DMS79 treated with DMSO at 0.1 percent for 48 hours (cell line): ENCODE data around the gene FBLL1.
A peak's percentile ranks its signal among the peaks of the same experiment; 100 is the strongest.
"Not testable (repeated sequence)": the region's sequence is repeated elsewhere in the genome, so short reads cannot be mapped to it uniquely, and the experiment has no call there.

Experiments
- DNase-seq: peaks from one replicate; lab custom pipeline; 2025; lab: John Stamatoyannopoulos, UW

The FBLL1 gene

DNA sequence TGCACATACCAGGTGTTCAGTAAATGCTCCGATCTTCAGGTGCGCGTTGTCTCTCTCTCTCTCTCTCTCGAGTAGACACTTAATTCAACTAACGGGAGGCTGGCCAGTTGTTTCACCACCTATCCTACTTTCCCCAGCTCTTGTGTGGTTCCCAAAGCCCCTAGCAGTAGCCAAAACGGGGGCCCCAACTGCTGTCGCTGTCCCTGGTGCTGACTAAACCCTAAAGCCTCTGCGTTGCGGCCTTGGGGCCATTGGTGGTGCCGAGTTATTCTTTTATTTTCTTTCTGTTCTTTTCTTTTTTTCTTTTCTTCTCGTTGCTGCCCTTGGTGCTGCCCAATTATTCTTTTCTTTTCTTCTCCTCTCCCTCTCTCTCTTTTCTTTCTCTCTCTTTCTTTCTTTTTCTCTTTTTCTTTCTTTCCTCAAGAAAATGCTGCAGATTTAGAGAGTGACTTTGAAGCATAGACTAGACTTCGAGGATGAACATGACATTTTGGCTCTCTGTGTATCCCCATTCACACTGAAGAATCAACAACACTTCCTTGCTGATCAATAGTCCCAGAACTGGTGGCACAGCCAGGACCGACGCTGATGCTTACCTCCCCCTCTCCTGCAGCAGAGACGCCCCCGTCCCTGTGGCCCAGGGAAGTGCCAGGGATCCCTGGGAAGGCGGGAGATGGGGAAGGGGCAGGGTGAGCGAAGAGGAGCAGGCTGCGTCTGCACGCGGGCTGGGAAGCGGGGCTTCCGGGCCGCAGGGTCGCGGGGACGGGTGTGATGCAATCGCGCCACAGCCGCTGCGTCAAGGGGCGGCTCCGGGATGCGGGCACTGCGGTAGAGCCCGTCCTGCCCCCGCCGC is at the start of gene FBLL1:
FBLL1 (plus strand) TSS at position 785 of the 853 bp plus-strand sequence. CDS start 200 bp downstream, outside the sequence.
- no peak for DNase-seq

GRCh38 chr5:168480601-168481000 is 48.5 kb upstream of the FBLL1 start:
- no peak for DNase-seq

DNA sequence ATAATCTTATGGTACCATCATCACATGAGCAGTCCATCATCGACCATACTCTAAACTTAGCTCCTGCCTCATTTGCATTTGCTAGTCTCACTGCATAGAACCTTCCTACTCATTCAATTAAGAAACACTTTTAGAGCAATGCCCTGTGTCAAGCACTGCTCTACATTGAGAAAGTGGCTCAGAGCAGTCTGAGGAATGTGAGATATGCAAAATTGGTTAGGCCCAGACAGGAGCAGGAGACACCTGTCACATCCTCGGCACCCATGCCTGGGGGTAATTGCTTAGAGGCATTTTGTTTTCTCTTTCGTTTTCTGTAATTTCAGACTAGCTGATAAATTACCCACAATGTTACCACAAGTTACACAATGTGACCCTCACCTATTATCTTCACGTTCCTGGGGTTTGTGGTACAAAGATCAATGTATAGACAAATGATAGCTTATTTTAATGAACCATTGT is 47.7 kb upstream of the FBLL1 start:
- no peak for DNase-seq

DNA sequence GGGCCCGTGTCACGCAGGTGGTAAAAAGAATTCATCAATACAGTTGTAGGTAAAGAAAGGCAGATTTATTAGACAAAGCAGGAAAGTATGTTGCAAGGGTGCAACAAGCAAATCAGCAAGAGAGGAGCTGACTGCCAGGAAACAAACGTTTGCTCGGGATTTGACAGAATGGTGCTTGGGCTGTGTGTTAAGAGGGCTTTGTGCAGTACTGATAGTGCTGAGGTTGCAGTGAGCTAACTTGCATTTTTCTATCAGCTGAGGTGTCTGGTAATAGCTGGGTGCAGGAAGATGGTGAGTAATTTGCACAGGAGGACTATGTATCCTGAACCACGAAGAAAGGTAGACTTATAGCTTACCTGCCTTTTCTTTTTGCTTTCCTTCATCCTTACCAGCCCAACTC is 46.7 kb upstream of the FBLL1 start:
- DNase-seq: no peak

- peak; percentile 63 for DNase-seq
Measured at GRCh38 chr5:168486136-168486879, 42.8 kb upstream of the FBLL1 start, which contains the start of gene RARS1. Gene RARS1, plus strand, starts transcription at chr5:168486471. Its CDS starts 28 bp downstream, at chr5:168486499.

DNA sequence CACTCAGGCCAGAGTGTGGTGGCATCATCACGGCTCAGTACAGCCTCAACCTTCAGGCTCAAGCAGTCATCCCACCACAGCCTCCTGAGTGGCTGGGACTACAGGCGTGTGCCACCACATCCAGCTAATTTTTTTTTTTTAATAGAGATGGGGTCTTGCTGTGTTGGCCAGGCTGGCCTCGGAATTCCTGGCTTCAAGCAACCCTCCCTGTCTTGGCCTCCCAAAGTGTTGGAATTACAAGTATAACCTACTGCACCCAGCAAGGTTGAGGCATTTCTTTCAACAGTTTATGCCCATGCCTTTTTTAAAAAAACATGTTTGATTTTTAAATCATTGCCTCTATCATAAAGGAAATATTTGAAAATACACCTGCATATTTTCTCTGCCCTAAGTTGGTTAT is 40.0 kb upstream of the FBLL1 start:
- DNase-seq: no peak

- DNase-seq: no peak
Measured at GRCh38 chr5:168494057-168494555, 35.0 kb upstream of the FBLL1 start.

DNA sequence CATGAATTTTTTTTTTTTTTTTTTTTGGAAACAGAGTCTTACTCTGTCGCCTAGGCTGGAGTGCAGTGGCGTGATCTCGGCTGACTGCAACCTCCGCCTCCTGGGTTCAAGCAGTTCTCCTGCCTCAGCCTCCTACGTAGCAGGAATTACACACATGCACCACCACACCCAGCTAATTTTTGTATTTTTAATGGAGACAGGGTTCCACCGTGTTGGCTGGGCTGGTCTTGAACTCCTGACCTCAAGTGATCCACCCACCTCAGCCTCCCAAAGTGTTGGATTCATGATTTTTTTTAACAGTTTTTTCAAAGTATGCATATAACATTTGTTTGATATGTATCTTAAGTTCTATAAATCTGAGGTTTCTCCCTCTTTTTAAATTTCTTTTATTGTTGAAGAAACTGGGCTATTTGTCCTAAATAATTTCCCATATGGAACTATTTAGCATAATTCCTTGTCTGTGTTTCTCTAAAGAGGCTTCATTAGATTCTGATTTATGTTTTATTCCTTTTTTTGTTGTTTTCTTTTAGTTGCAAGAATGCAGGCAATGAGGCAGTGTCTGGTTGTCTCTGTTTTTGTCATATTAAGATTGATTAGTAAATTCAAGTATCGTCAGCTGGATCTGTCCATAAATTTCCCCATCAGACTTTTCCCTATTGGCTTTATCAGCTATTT is 26.4 kb upstream of the FBLL1 start:
- DNase-seq: no peak

GRCh38 chr5:168513861-168514428 is 15.2 kb upstream of the FBLL1 start:
- DNase-seq: no peak

DNA sequence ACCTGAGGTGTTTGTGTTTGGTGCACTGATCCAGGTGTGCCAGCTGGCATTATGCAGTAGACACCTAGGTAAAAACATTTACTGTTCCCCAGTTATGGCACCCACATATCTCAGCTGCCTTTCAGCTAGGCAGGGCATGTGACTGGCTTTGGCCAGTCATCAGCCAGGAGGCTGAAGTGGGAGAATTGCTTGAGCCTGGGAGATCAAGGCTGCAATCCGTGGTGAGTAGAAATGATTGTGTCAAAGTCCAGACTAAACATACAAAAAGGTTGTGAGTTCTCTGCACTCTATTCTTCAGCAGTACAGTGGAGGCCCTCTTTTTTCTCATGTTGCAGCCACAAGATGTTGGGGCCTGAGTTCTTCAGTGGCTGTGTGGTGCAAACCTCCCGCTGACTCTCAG is 3.2 kb upstream of the FBLL1 start:
- DNase-seq: no peak

- no peak for DNase-seq
Measured at GRCh38 chr5:168527756-168528295, 1.3 kb upstream of the FBLL1 start.

GRCh38 chr5:168529374-168530234 is 499 bp downstream of the FBLL1 start:
- no peak for DNase-seq

DNA sequence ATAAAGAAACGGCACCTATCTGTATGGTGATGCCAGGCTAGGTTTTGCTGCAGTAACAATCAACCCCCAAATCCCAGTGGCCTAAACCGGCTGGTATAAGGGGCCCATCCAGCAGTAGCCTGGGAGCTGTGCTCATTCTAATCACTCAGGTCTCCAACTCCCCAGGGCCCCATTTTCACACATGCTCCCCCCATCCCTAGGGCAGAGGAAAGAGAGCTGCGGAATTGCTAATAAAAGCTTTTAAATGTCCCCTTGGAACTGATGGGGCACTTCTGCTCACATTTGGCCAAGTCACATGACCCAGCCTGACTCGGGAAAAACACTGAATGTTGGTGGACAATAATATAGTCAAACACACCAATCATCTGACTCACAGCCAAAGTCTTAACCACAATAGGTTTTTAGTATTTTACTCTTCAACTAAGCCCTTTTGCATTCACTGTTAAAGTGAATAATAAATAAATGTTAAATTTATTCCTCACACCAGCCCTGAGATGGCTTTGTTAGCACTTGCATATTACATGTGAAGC is 1.6 kb downstream of the FBLL1 start:
- no peak for DNase-seq

- DNase-seq: no peak
Measured at GRCh38 chr5:168531191-168531590, 2.1 kb downstream of the FBLL1 start.

GRCh38 chr5:168531987-168532864 is 3.1 kb downstream of the FBLL1 start:
- DNase-seq: no peak

- DNase-seq: not testable (repeated sequence)
Measured at GRCh38 chr5:168534351-168534750, 5.2 kb downstream of the FBLL1 start.

DNA sequence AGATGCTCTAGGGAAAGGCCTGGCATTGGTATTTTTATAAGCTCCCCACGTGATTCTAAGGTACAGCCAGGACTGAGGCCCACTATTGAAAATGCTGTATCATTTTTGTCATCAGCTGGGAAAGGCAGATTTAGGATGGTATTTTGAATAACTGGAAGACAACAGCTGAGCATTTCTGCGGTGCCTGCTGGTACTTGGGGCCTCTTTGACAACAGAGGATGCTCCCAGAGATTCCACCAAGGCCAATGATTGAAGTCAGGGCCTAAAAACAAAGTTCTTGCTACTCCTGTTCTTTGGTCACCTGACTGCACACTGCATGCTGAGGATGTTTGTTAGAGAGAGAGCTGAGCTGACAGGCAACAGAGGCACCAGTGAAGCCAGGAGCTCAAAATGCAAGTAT is 8.1 kb downstream of the FBLL1 start:
- DNase-seq: no peak

DNA sequence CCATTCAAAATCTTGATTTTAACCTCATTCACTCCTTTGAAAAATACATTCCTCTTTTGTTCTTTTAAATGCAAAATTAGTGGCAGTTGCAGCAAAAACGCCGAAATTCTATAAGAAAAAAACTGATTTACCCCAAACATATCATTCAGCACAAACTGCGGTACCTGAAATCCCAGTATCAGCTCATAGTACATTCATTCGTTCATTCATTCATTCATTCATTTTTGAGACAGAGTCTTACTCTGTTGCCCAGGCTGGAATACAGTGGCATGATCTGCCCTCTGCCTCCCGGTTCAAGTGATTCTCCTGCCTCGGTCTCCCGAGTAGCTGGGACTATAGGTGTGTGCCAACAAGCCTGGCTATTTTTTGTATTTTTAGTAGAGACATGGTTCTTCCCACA is 20.4 kb downstream of the FBLL1 start:
- no peak for DNase-seq

DNA sequence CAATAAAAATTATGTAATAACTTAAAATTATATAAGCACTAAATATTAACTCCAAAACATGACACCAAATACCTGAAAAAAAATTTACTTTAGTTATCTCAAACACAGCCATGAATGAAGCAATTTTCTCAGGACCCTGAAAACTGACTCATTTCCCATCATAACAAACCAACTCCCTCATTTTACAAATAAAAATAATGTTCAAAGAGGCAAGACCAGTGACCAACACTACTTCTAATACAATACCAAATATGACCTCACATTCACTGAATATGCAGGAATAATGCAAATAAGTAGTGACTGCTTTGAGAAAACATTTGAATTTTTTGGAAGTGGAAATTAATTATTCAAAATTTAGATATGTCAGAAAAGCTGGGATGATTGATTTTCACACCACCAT is 21.6 kb downstream of the FBLL1 start:
- no peak for DNase-seq
